Skin epidermis (tissue), 12 donors: ENCODE data around the gene MAP6.

Experiments
- H3K27ac ChIP-seq, 21 experiments: fragments of 200-600 bp; sonication (generic) in 11 of 21; one replicate each; pipeline ENCODE4 v1.5.0; 2020; ENCODE audit warnings: mild to moderate bottlenecking in 3 of 21, inconsistent platforms in 2 of 21, moderate library complexity in 2 of 21
- H3K4me3 ChIP-seq, 7 experiments: fragments of 200-600 bp; sonication (generic) in 2 of 7; one replicate each; pipeline ENCODE4 v1.5.0; 2020; ENCODE audit warnings: inconsistent platforms in 2 of 7, mild to moderate bottlenecking in 2 of 7, moderate library complexity in 1 of 7

The MAP6 gene

DNA sequence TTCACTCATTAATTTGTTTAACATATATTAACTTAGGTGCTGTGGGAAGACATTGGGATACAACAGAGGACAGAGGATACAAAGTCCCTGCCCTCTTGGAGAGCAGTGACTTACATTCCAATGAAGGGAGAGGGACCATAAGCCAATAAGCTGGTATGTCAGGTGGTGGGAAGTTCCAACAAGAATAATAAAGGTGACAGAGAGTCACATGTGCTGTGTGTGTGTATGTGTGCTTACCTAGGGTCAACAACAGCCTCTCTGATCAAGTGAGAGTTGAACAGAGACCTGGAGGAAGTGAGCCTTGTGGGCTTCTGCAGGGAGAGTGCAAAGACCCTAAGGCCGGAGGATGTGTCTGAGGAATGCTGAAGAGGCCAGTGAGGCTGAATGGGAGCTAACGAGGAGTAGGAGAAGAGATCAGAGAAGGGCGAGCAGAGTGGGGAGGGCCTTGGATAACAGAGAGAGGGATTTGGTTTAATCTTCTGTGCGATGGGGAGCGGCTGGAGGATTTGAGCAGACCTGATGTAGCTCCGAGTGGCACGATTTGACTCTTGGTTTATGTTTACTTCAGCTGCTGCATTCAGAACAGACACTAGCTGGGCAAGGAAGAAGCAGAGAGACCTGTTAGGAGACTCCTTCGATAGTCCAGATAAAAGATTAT is 35.3 kb downstream of the MAP6 start:
- H3K4me3 ChIP-seq: no peak overlapping the region
- H3K27ac ChIP-seq: no peak overlapping the region

GRCh38 chr11:75632962-75633361 is 35.9 kb downstream of the MAP6 start:
- H3K27ac ChIP-seq: no peak overlapping the region
- no peak overlapping the region for H3K4me3 ChIP-seq

DNA sequence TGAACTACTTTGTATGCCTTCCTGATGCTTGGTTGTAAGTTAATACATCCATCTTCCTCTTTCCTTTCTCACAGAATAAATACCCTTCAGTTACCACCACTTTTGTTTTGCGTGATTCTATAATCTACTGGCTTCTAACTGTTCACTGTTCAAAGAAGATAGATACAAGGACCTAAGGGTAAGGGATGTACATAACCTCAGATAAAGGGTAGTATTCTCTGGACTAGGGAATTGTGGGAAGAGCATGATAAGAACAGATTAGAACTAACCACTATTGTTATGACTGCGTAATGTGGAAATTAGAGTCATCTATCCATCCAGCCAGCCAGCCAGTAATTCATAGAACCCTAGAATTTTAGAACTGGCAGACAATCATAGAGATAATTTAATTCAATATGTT is 36.4 kb downstream of the MAP6 start:
- Histone ChIP-seq H3K27ac (no peak overlapping the region), H3K4me3 (no peak overlapping the region)

DNA sequence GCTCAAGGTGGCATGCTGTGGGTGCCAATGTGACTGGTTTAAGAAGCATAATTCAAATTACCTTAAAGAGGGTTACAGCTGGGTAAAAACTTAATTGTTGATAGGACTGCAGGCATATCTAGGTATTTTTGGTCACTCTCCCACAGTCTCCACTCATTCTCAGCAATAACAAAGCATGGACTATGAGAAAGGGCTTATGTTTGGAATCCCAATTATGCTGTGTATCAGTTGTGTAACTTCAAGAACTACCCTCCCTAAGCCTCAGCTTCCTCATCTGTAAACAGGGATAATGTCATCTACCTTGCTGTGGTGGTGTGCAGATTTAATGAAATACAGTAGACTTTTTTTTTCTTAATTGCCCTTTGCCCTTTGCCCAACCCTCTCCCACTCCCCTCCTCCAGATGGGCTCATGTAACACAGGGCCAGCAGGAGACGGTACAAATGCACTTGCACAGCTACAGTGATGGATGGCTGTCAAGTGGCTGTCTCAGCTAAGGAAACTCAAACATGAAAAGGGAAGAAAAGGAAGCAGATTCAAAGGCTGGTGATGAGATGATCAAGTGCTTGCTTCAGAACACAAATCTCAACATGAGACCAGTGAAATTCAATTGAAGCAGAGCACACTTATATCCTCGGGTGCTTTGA is 37.6 kb downstream of the MAP6 start:
- H3K27ac ChIP-seq: no peak overlapping the region
- H3K4me3 ChIP-seq: no peak overlapping the region

- no peak overlapping the region for H3K4me3 ChIP-seq
- no peak overlapping the region for H3K27ac ChIP-seq
These were observed 40.8 kb downstream of the MAP6 start for GRCh38 chr11:75627906-75628668.

- Histone ChIP-seq H3K27ac (no peak overlapping the region), H3K4me3 (no peak overlapping the region)
These were observed 41.8 kb downstream of the MAP6 start for GRCh38 chr11:75626889-75627529.

DNA sequence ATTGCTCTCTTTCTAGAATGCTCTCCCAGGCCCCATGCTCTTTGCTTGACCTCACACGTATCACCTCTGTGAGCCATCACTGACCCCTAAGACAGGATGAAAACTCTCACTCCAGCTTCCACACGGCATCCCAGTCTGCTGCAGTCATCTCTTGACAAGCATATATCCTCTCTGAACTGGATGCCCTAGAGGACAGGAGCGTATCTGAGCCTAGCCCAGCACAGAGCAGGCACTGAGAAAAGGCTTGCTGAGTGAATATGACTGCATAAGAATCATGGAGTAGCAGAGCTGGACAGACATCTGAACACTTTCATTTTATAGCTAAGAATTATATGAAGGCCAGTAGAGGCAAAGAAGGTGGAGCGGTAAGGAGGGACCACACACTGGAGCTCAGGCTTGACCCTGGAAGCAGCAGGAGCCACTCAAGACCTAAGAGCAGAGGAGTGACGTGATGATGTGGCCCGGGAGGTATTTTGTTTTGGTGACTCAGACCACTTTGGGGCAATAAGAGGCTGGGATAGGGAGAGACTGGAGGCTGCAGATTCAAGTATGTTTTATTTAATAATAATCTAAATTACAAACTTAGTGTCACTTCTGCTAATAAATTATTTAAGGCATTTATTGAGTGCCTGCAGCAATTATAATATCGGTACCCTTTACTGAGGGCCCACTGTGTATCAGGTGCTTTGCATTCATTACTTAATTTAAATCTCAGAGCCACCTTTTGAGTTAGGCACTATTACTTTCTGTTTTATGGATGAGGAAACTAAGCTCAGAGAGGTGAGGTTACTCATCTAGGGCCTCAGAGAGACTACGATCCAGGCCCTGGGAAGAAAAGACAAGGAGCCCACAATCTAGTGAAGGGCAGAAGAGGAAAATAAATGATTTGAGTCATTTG is 42.6 kb downstream of the MAP6 start:
- no peak overlapping the region for H3K27ac ChIP-seq
- no peak overlapping the region for H3K4me3 ChIP-seq

DNA sequence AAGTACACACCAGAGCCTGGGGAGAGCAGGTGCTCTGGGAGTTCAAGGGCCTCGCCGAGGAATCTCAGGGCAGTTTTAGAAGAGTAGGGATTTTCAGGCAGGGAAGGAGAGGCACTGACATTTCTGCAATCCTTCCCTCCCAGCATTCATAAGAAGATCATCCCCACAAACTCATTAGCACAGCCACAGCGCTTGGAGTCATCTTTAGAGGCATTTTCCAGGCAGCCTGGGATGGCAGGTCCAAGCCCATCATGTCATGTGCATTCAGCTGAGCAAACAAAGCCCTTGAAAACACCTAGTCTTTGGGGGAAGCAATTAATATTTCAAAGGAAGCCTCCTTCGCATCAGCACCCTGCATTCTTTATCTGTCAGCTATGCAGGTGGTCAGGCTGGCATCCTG is 43.8 kb downstream of the MAP6 start:
- Histone ChIP-seq H3K4me3 (no peak overlapping the region), H3K27ac (no peak overlapping the region)

- H3K27ac ChIP-seq: no peak overlapping the region
- no peak overlapping the region for H3K4me3 ChIP-seq
These were observed 52.6 kb downstream of the MAP6 start for GRCh38 chr11:75616281-75616680.

- H3K4me3 ChIP-seq: no peak overlapping the region
- H3K27ac ChIP-seq: no peak overlapping the region
These were observed 53.1 kb downstream of the MAP6 start for GRCh38 chr11:75615751-75616150.

DNA sequence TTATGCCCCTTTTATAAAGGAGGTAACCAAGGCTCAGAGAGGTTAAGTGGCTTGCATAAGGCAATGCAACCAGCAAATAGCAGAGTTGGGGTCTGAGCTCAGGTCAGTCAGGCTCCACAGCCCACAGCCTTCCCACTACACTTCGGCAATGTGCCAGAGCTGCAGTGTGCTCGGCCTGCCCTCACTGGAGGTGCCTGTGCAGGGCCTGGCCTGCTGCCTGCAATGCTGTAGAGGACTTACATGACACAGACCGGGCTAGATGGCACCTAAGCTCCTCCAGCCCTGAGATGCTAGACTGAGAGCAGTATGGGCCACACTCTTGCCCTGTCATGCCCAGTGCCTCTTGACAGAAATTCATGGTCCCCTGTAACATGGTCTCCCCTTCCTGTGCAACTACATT is 57.0 kb downstream of the MAP6 start:
- H3K27ac ChIP-seq: no peak overlapping the region
- H3K4me3 ChIP-seq: no peak overlapping the region

- H3K27ac ChIP-seq: no peak overlapping the region
- H3K4me3 ChIP-seq: no peak overlapping the region
These were observed 62.7 kb downstream of the MAP6 start for GRCh38 chr11:75606099-75606498.

DNA sequence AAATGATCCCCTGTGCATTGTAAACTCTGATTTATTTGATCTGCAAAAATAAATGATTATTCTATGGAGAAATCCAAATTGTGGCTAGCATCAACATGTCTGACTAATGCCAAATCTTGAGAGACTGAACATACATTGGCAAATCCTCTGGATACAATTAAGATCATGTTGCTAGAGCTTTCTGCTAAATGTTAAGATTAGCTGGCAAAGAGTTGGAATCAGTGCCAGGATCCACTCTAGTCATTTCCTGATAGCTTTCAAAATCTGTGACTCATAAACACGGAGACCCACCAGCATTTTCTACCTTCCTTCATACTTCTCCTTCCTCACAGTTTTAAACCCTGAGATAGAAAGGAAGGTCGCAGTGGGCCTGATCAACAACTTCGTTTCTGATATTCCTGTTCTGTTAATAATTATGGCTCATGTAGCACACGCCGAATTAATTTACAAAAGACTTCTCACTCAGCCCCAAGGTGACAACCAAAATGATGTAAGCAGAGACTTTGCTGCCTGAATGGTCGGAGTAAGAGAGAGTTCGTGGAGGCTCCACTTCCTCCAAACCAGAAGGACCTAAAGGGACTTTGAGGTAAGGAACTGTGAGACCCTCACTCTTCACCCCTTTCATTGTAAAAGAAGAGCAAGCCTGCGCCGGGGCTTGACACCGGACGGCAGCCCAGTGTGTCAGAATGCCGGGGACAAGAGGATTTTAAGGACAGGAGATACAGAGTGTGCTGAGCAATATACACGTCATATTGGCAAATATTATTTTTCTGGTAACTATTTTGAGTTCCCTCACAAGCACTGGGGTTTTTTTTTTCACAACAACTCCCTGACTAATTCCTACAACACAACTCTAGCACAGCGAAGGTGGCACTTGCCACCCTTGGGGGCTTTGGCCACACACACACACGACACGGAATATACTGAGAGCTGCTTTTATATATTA is 64.8 kb downstream of the MAP6 start:
- Histone ChIP-seq H3K27ac (peak overlapping the region in 3 of 21 experiments; percentile 18 to 33 (median 19)), H3K4me3 (no peak overlapping the region)

DNA sequence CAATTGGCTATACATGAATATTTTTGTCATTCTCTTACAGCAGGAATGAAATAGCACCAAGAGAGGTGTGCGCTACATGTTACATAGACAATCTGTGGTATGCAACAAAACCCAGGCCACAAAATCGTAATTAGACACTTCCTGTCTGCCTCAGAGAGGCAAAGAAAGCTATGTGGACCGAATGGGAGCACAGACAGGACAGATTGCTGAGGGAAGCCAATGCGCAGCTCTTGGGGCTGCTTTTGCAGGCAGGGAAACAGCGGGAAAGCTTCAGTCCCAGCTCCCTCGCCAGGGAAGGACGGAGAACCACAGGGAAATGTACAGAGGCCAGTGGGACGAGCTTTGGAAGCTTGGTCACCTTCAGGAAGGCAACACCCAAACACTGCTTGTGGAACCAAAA is 65.9 kb downstream of the MAP6 start:
- Histone ChIP-seq H3K27ac (no peak overlapping the region), H3K4me3 (no peak overlapping the region)

DNA sequence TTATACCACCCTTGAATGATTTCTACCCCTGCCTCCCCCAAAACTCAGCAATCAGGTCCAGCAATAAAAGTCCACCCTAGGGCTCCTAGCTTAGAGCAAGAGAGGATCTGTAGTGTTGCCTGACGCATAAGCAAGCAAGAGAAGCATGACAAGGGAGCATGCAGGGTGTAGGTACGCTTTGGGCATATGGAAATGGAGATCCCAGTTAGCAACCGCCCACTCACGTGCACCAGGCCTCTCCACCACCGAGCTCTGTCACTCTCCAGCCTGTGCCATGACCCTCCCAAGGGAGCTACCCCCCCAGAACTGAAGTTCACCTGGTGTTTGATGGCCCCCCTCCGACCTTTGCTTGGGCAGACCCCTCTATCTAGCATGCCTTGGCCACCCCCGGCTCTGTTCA is 67.3 kb downstream of the MAP6 start:
- Histone ChIP-seq H3K4me3 (no peak overlapping the region), H3K27ac (no peak overlapping the region)

- Histone ChIP-seq H3K4me3 (no peak overlapping the region), H3K27ac (no peak overlapping the region)
These were observed 68.5 kb downstream of the MAP6 start for GRCh38 chr11:75600356-75600755.

- no peak overlapping the region for H3K4me3 ChIP-seq
- no peak overlapping the region for H3K27ac ChIP-seq
These were observed 69.9 kb downstream of the MAP6 start for GRCh38 chr11:75598900-75599299.

- H3K4me3 ChIP-seq: no peak overlapping the region
- no peak overlapping the region for H3K27ac ChIP-seq
These were observed 70.6 kb downstream of the MAP6 start for GRCh38 chr11:75598264-75598663.

DNA sequence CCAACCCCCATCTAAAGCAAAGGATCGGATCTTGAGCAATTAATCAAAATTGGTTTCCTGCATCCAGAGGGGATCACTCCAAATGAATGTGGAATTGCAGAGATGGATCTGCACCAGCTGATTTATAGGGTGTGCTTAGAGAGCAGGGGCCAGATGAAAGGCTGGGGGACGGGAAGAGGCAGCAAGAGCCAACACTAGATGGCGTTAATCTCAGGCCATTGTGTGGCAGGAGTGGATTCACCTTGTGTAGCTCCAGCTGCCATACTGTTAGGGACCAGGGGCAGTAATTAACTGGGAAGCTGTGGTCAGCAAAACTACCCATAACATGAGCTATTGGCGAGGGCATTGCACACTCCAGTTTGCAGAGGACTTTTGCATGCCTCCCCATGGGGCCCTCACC is 71.2 kb downstream of the MAP6 start:
- Histone ChIP-seq H3K27ac (no peak overlapping the region), H3K4me3 (no peak overlapping the region)
